Ovary (tissue), 3 donors: ENCODE data around the gene FGD3.

ENCODE experiments used
- EP300 ChIP-seq: sonication (generic); formaldehyde crosslinking; IDR thresholded peaks from one replicate; pipeline ENCODE4 v1.6.1; 2017; ENCODE audit warnings: antibody characterized with exemption
- POLR2A ChIP-seq: fragments of 450-650 bp; IDR thresholded peaks from one replicate; pipeline ENCODE4 v1.6.1; 2017; ENCODE audit warnings: antibody characterized with exemption, mild to moderate bottlenecking, moderate library complexity
- TF ChIP-seq, protein P1 (sequence below), 3 donors: fragments of 450-650 bp in 2 of 3; fragments of 200-600 bp in 1 of 3; IDR thresholded peaks; one replicate each; pipeline versions ENCODE4 v1.5.1 to v1.8.0; 2016 to 2022; ENCODE audit warnings: antibody characterized with exemption in 3 of 3, mild to moderate bottlenecking in 1 of 3
- donor health status: DM: no; HTN: no; CAD: no.

DNA sequence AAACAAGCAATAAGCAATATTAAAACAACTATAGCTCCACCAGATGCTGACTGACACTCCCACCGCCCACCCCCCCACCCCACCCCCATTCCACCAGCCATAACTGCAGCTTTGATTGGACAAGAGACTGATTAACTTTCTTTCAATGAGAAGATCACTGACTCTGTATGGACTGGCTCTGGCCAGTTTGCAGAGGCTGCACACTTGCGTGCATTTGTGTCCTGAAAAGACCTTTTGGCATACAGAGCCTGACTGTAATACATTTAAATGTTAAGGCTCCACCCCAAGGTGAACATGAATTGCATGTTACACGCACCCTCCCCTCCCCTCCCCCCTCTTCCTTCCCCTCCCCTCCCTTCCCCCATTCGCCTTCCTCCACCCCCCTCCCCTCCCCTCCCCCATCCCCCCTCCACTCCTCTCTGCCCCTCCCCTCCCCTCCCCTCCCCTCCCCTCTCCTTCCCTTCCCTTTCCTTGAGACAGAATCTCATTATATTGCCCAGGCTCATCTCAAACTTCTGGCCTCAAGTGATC is 31.1 kb downstream of the FGD3 start:
- TF ChIP-seq, protein P1, sequence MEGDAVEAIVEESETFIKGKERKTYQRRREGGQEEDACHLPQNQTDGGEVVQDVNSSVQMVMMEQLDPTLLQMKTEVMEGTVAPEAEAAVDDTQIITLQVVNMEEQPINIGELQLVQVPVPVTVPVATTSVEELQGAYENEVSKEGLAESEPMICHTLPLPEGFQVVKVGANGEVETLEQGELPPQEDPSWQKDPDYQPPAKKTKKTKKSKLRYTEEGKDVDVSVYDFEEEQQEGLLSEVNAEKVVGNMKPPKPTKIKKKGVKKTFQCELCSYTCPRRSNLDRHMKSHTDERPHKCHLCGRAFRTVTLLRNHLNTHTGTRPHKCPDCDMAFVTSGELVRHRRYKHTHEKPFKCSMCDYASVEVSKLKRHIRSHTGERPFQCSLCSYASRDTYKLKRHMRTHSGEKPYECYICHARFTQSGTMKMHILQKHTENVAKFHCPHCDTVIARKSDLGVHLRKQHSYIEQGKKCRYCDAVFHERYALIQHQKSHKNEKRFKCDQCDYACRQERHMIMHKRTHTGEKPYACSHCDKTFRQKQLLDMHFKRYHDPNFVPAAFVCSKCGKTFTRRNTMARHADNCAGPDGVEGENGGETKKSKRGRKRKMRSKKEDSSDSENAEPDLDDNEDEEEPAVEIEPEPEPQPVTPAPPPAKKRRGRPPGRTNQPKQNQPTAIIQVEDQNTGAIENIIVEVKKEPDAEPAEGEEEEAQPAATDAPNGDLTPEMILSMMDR (IDR thresholded peaks at IDR 0.05), result no peak
- no peak for TF ChIP-seq EP300
- TF ChIP-seq POLR2A, result no peak
